NCI-H526 (cell line): Measurements from ENCODE around the gene C12orf75.
"Not testable (repeated sequence)": the region's sequence is repeated elsewhere in the genome, so short reads cannot be mapped to it uniquely, and the experiment has no call there.

ENCODE experiments used
- DNase-seq, 2 experiments: peaks; one replicate each; lab custom pipeline; 2025; lab: John Stamatoyannopoulos, UW

The C12orf75 gene

DNA sequence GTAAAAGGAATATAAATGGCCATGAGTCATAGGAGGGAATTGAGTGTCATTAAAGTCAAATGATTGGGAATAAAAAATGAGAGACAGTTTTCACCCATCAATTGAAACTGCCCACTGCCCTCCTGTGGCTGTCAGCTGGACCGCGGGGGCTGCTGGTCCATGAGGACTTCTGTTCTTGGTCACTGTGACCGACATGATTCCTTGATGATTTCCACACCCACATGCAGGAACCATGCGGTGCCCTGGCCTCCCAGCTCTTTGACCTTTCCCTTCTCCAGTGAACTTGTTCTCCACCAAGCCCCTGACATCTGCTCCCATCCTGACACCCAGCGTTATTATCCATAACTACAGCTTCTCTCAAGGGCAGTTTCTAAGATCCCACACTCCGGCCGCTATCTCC lies 48.4 kb downstream of the C12orf75 start:
- no peak for DNase-seq

DNA sequence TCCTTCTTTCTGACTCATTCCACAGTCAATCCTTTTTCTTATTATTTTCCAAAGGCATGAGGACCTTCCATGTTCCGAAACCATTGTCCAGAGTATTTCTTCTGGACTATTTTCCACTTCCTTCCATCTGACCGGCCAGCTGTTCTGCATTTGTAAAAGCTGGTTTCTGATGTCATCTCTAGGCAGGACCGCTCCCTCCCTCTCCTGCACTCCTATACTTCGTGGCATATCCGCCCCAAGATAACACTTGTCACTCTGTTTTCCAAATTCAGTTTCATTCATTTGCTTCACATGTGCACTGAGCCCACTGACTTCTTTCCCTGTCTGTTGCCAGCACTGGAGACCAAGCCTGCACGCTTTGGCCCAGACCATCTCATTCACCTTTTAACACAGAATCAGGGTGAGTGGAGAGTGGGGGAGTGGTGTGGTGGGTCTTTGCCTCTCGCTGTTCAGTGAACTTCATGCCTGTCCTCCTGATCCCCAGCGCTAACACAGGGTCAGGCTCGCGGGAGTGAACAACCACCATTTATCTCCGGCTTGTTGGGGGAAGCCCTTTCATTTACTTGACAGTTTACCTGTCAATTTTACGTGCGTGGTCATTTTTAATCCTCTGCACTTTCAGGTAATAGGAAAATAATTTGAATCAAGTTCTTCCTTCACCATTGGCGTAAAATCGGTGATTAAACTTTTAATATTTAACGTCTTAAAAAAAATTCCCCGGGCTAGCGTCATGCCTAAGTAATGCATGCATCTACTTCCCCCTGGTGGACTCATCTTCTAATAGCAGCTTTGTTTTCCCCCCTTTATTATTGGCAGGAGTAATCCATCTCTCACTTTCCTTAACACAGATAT lies 52.5 kb downstream of the C12orf75 start:
- DNase-seq, result peak; percentile 53 to 73

DNA sequence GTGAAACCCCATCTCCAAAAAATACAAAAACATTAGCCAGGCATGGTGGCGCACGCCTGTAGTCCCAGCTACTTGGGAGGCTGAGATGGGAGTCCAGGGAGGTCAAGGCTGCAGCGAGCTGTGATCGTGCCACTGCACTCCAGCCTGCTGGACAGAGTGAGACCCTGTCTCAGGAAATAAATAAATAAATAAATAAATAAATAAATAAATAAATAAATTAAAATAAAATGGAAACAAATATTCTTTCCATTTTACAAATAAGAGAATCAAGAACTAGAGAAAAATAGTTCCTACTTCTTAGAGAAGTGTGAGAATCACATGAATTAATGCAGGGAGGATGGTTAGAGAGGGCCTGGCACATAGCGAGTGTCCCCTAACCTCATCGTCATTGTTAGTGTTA lies 53.7 kb downstream of the C12orf75 start:
- DNase-seq, result no peak

DNA sequence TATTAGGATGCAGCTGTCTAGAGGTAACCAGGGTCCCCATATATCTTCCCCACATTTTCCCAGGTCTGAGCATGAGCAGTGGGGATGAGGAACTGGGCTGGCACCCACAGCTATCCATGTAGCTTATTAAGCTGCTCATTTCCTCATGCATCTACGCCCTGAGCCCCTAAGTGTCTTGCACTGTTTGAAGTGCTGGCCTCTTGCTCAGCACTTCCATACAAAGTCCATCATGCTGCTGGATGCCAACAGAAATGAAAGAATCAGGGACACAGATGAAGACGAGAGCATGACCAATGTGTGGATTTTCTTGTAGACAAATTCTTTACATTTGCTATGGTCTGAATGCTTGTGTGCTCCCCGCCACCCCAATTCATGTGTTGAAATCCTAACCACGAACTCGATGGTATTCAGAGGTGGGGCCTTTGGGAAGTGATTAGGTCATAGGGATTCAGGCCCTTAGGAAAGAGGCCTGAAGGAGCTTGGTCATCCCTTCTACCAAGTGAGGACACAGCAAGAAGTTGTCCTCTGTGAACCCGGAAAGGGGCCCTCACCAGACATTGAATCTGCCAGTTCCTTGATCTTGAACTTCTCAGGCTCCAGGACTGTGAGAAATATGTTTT lies 54.5 kb downstream of the C12orf75 start:
- DNase-seq, result no peak

DNA sequence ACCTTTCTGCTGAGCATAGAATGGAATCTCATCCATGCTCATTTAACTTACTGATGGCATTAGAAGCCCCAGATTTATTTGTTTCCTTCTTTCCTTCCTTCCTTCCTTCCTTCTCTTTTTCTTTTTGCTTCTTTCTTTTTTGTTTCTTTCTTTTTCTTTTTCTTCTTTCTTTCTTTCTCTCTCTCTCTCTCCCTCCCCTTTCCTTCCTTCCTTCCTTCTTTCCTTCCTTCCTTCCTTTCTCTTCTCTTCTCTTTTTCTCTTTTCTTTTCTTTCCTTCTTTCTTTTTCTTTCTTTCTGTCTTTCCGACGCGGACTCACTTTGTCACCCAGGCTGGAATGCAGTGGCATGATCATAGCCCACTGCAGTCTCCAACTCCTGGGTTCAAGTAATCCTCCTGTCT lies 55.9 kb downstream of the C12orf75 start:
- DNase-seq, result no peak

DNA sequence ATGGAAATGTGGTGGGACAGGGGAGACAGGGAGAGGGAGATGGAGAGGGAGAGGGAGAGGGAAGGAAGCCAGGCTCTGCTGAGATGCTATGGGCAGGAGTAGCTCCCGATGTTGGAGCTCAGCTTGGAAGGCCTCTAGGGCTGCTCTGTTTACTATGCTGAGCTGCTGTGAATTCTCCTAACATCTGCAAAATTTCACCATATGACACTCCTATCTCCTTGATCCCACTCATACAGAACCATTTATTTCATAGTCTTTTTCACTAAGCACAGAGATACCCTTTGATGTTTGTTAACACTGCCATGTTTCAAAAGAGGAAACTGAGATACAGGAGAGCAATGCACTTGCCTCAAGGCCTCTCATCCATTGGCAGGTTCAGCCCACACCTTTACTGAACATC lies 60.7 kb downstream of the C12orf75 start:
- no peak for DNase-seq

DNA sequence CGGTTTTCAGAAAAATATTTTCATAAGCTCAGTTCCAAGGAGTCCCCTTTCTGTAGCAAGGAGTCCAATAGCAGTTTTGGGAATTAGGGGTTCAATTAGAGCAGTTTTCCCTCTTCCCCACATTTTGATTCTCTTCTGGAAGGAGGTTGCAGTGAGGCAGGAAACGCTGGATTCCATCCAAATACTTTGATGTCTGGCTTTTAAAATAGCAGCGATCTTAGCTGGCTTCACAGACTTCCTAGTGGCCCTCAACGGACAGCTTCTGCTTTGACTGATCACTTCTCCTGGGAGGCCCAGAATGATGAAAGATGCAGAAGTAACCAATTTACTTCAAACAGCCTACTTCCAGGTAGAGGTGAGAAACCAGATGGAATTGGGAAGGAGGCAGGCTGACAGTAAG lies 63.1 kb downstream of the C12orf75 start:
- no peak for DNase-seq

DNA sequence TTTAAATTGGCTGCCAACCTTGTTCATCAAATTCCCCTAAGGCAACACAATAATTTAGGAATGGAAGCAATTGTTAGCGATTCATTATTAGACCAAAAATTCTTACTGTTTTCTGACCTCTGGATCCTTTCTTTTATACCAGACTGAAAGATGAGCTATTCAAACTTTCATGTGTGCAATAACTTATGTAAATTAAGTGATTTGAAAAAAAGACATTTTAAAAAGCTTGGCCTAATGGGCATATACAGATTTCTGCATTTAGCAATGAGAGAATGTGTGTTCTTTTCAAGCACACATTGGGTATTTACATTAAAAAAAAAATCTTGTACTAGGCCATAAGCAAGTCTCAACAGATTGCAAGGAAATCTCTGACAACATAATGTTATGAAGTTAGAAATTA lies 65.5 kb downstream of the C12orf75 start:
- no peak for DNase-seq

DNA sequence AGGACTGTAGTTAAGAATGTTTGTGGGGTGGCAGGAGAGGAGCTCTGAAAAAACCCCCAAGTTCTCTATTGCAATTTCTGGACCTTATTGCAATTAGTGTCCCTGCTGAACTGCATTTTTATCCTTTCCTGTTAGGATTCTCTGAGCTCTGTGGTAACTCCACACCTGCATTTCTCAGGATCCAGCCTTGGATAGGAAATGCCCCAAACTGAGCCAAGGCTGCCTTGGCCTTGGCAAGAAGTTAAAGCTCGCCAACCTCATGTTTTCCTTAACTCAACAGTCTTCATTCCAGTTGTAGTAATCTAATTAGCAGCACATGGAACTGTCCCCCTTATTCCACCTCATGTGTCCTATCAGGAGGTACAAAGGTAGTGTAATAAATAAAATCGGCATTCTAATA lies 66.5 kb downstream of the C12orf75 start:
- DNase-seq, result no peak

DNA sequence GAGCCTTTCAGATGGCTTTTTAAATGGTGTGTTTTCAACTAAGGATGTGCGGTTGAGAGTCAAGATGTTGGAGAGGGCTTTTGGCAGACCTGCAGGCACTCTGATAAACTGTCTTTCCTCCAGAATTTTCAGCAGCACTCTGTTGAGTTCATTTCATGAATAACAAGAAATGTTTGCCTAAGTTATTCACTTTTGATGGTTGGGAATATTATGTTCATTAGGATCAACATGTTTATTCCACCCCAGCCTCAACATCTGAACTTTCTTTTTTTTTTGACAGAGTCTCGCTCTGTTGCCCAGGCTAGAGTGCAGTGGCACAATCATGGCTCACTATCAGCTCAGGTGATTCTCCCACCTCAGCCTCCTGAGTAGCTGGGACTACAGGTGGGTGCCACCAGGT lies 68.4 kb downstream of the C12orf75 start:
- no peak for DNase-seq

DNA sequence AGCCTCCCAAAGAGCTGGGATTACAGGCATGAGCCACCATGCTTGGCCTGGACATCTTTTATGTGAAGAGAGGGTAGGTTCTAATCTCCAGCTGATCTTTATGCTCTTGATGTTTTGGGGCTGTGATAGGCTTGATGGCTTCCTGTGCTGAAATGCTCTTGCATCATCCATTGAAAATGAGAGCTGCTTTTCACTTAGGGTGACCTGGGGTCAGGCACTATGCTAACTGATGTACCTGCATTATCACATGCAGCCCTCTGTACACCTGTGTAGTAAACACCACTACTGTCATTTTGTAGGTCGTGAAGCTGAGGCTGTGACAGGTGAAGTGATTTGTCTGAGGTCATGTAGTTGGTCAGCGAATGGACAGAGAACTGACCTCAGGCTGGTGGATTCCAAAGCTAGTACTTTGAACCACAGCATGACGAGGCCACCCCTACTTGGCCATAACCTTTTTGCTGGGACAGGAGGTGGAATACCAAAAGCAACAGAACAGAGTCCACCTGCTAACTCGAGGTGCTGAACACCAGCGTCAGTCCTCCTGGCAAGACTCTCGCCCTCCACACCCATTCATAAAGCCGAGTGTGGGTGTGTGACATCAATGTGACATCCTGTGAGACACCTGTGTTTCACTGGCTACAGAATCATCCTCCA lies 69.1 kb downstream of the C12orf75 start:
- no peak for DNase-seq

DNA sequence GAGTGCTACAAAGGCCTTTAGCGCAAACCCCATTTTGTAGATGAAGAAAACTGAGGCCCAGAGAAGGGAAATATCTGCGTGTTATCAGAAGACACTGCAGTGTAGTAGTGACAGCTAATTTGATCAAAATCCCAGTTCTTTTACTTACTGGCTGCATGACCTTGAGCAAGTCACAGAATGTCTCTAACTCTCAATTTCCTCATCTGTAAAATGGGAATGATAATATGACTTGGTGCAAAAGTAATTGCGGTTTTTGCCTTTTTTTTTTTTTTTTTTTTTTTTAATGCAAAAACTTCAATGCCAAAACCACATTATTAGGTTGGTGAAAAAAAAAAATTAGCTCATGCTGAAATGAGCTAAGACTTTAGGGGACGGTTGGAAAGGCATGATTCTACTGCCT lies 69.7 kb downstream of the C12orf75 start:
- DNase-seq, result no peak

DNA sequence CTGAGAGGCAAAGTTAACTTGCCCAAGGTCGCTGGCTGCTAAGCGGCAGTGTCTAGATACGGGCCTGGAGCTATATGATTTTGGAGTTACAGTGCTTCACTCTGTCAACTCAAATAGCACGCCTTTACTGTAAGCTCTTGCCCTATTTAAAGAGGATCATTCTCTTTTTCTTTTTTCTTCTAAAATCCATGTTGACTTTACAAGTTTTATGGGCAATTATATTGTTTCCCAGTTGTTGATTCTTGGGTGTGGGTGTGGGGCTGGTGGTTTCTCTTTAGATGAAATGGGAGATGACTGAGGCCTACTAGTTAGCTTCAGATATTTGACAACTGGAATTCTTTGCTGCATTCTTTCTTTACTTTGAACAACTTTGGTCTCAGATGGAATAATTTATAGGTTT lies 70.7 kb downstream of the C12orf75 start:
- no peak for DNase-seq

DNA sequence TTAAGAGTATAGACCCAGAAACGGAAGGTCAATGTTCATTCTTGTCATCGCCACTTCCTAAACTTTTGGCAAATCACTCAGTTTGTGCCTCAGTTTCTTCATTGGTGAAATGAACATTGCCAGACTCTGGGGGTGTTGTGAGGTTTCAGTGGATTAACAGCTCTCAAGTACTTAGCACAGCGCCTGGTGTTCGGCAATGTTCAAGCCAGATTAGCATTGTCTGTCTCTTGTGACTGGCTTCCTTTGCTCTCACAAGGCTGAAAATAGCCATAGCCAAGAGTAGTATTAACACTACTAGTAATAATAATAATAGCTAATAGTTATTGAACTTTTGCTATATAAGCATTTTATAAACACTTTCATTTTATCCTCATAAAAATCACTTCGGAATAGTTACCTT lies 71.9 kb downstream of the C12orf75 start:
- DNase-seq, result no peak

DNA sequence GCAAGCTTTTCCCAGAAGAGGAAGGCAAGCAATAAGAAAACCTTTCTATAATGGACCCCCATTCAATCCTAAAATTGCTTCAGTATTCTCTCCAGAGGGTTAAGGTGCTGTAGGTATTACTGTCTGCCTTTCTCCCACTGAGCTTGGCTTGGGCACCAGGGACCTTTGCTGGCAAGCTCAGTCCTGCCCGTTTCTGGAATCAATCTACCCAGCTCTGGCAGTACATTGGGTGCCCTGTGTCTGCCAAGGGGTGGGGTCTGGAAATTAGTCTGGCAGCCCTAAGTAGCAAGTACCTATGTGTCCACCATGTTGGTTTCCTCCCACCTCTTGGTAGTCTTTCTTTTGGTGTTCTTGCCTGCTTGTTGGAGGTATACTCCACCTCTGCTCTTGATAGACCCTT lies 72.6 kb downstream of the C12orf75 start:
- DNase-seq, result no peak

DNA sequence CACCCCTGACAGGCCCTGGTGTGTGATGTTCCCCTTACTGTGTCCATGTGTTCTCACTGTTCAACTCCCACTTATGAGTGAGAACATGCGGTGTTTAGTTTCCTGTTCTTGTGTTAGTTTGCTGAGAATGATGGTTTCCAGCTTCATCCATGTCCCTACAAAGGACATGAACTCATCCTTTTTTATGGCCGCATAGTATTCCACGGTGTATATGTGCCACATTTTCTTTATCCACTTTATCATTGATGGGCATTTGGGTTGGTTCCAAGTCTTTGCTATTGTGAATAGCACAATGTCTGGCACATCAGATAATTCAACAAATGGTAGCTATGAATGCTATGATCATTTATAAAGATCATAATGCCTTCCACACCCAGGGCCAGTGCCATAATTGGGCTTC lies 73.6 kb downstream of the C12orf75 start:
- not testable (repeated sequence) for DNase-seq

DNA sequence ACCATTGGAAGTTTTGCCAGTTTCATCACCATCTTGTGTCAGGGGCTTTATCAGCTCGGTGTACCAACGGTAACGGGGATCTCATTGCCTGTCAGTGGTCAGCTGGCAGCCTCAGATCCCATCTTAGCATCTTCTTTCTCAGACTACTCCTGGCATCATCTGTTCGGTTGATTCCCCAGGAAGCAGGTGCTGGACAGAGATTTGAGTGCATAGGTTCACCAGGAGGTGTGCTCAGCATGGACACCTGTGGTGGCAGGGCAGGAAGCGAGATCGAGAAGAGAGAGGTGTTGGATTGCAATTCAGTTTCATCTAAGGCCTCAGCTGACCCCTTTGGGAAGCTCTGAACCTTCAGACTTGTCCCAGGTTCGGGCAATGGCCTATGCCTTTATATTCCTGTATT lies 76.0 kb downstream of the C12orf75 start:
- no peak for DNase-seq

DNA sequence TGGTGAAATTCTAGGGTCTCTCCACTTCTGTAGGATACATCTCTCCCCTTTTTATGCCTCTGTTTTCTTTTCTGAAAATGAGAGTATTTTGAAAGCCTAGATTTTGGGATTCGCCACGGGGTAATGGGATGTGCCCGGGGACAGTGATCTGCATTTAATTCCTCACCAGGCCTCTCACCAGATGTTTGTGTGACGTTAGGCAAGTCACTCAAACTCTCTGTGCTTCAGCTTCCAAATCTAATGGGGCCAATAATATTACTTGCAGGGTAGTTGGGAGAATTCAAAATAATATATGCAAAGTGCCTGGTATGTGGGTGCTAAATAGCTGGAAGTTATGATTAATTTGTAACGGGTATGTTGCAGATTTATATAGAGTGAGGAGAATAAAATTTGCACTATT lies 78.8 kb downstream of the C12orf75 start:
- DNase-seq, result no peak

DNA sequence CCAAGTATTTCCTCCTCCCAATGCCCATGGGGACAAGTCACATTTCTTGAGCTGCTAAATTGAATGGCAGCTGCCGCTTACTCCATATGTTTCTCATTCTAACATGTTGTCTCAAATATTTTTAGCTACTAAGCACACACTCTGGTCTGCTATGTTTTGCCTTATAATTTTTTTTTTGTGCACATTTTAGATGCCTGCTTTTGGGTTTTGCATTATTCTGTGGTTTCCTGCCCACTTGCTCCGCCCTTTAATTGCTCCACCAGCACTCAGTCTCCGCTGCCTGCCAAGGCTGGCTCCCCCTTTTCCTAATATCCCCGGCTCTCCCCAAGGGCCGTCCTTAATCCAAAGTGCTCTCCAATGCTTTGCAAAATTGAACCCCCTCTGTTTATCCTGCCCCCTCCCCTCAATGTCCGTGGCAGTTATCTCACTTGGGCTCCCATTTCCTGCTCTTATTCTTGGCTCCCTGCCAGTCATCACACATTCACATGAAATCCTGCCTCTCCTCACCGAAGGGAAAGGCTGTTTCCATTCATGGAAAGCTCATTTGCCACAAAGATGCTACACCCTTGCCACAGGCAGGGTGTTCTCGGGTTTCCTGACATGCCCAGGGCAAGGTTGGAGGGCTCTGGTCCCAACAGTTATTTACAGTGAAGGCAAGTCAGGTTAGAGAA lies 79.4 kb downstream of the C12orf75 start:
- peak; percentile 21 to 23 for DNase-seq

DNA sequence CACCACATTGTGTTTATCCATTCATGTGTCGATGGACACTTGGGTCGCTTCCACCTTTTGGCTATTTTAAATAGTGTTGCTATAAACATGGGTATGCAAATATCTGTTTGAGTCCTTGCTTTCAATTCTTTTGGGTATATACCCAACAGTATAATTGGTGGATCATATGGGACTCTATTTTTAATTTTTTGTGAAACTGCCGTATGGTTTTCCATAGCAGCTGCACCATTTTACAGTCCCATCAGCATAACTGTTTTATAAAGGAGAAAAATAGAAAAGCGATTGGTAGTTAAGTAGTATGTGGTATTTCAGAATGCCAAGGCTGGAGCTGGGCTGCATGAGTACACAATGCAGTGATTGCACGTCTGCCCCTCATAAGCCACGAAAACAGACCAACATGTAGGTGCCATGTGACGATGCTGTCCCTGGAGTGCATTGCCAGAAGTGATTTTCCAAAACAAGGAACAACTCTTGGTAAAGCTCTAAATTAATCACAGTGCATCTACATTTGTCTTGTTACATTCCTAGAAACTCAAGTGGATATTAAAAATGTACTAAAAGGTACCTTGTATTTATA lies 83.5 kb downstream of the C12orf75 start:
- DNase-seq, result no peak

DNA sequence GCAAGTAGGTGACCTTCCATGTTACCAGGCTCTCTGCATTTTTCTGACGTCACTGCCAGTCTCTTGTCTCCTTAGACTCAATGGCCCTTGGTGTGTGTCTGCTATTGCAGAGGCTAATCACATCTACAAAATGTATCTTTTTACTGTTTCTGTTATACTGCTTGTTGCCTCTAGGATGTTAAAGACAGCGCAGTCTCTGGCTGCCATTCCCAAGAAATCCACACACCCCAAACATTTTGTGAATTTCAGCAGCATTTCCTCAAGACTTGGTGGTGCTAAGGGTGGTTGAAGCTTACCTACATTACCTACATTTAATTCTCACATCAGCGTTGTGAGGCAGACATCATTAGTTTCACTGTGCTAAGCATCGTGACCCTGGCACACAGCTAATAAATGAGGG lies 87.2 kb downstream of the C12orf75 start:
- DNase-seq, result no peak

DNA sequence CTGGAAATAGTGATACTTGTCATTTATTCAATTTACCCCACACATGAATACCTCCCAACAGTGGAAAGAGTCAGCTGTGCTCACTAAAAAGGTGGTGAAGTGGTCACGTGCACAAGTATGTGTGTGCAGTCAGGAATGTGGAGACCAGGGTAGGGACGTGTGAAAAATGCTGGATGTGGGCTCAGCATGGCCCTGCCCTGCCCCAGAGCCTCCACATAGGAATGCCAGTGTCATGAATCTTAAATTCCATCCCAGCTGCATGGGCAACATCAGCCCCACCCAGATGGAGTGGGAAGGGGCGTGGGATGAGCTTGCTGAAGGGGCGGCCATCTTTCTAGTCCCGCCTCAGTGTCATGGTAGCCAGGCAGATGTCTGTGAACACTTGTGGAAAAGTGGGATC lies 87.7 kb downstream of the C12orf75 start:
- DNase-seq, result no peak
